K562 (cell line): ENCODE measurements around the gene ADAM15. TPM values are rescaled to one million over a fixed set of nuclear protein-coding genes. Genes with fewer than 3 reads are reported as not detected.

Source experiments
- ATAC-seq: fragments of 200-7000 bp; cut with Tn5 transposase; 3 replicates; pipeline ENCODE4 v1.9.1; 2020; ENCODE audit warnings: moderate library complexity
- BruUV-seq: library from RNA; stranded (reverse); fragments of 400-500 nt; replicated peaks from 2 replicates; lab custom pipeline; 2021; lab: Mats Ljungman, UMichigan
- CTCF ChIA-PET: fragments of 300-600 bp; formaldehyde crosslinking; extraction: SDS; loops from one replicate; lab custom pipeline; 2021; ENCODE audit warnings: low intra/inter-chr PET ratio; lab: Yijun Ruan, JAX
- POLR2A ChIA-PET: fragments of 300-600, 350-650 bp; sonication (Branson Sonifier 250); formaldehyde crosslinking; extraction: SDS; loops from one replicate; lab custom pipeline; 2021; ENCODE audit warnings: antibody characterized with exemption, inconsistent platforms; lab: Yijun Ruan, JAX
- DNase-seq, 4 experiments: peaks; one replicate each; pipeline versions ENCODE4 v3.0.0 to v3.0.0-alpha.2; 2011 to 2018; ENCODE audit warnings: low spot score in 3 of 4, mixed read lengths in 3 of 4; ENCODE audit errors: extremely low read depth in 1 of 4
- FAIRE-seq: peaks from 2 replicates; lab custom pipeline; 2011; peaks lifted over from hg19 to GRCh38; lab: Jason Lieb, UNC
- H2AFZ ChIP-seq: 2 replicates; pipeline ENCODE4 v1.6.0; 2011; ENCODE audit warnings: low read depth, low read length, control low read depth, inconsistent platforms
- H3K27ac ChIP-seq: fragments of 200-600 bp; 3 replicates; pipeline ENCODE4 v1.8.0; 2011; ENCODE audit warnings: low read depth, mild to moderate bottlenecking, control low read depth, inconsistent platforms, low read length, moderate library complexity, mixed read lengths; ENCODE audit errors: extremely low read depth
- H3K27me3 ChIP-seq, 2 experiments: fragments of 300-600 bp in 1 of 2; 2 replicates in 1 of 2; 3 replicates in 1 of 2; pipeline versions ENCODE4 v1.6.0 to v1.8.0; 2011; ENCODE audit warnings: inconsistent platforms in 2 of 2, low read length in 2 of 2, mild to moderate bottlenecking in 1 of 2, mixed read lengths in 1 of 2, moderate library complexity in 1 of 2; ENCODE audit not compliant: control insufficient read depth in 2 of 2, insufficient read depth in 2 of 2
- H3K36me3 ChIP-seq: fragments of 300-600 bp; 3 replicates; pipeline ENCODE4 v1.8.0; 2011; ENCODE audit warnings: mild to moderate bottlenecking, low read length, inconsistent platforms; ENCODE audit not compliant: control insufficient read depth, insufficient read depth
- H3K4me1 ChIP-seq, 2 experiments: fragments of 200-600 bp in 1 of 2; replicated peaks in 1 of 2; 2 replicates in 1 of 2; 3 replicates in 1 of 2; pipeline versions ENCODE4 v1.5.1 to v1.8.0; 2011; ENCODE audit warnings: inconsistent platforms in 2 of 2, low read length in 2 of 2, mild to moderate bottlenecking in 1 of 2, mixed read lengths in 1 of 2, moderate library complexity in 1 of 2; ENCODE audit not compliant: control insufficient read depth in 2 of 2, insufficient read depth in 2 of 2
- H3K4me2 ChIP-seq: 2 replicates; pipeline ENCODE4 v1.6.1; 2011; ENCODE audit warnings: low read length, control low read depth, inconsistent platforms, mixed read lengths; ENCODE audit not compliant: insufficient read depth
- H3K4me3 ChIP-seq: fragments of 200-600 bp; sonication (generic), shearing (Covaris generic); 2 replicates; pipeline ENCODE4 v1.5.1; 2016; ENCODE audit warnings: control low read depth, inconsistent platforms
- H3K79me2 ChIP-seq: fragments of 200-600 bp; 3 replicates; pipeline ENCODE4 v1.8.0; 2011; ENCODE audit warnings: low read length, inconsistent platforms; ENCODE audit not compliant: control insufficient read depth, insufficient read depth
- H3K9ac ChIP-seq, 2 experiments: 2 replicates each; pipeline versions ENCODE4 v1.6.0 to v1.6.1; 2011; ENCODE audit warnings: low read depth in 2 of 2, low read length in 2 of 2, control low read depth in 1 of 2, inconsistent platforms in 1 of 2, mild to moderate bottlenecking in 1 of 2, mixed read lengths in 1 of 2; ENCODE audit not compliant: insufficient read depth in 1 of 2
- H3K9me1 ChIP-seq: one replicate; pipeline ENCODE4 v1.6.0; 2011; ENCODE audit warnings: inconsistent platforms, mild to moderate bottlenecking, low read length, moderate library complexity; ENCODE audit not compliant: control insufficient read depth, insufficient read depth
- H3K9me3 ChIP-seq: replicated peaks from 2 replicates; pipeline ENCODE4 v1.5.1; 2011; ENCODE audit warnings: low read depth, low read length, inconsistent platforms; ENCODE audit not compliant: control insufficient read depth, insufficient read depth
- H4K20me1 ChIP-seq: replicated peaks from 2 replicates; pipeline ENCODE4 v1.6.1; 2011; ENCODE audit warnings: low read length, inconsistent platforms, mixed read lengths; ENCODE audit not compliant: control insufficient read depth, insufficient read depth
- FOXK2 ChIP-seq, 2 experiments: fragments of 450-650 bp; IDR thresholded peaks in 1 of 2; conservative IDR thresholded peaks in 1 of 2; 2 replicates each; pipeline ENCODE4 v1.6.1; 2016; ENCODE audit warnings: low read depth in 2 of 2, mild to moderate bottlenecking in 1 of 2
- HNRNPK ChIP-seq: fragments of 200-400 bp; formaldehyde crosslinking; IDR thresholded peaks from one replicate; pipeline ENCODE4 v1.6.1; 2018; ENCODE audit warnings: mild to moderate bottlenecking, low read depth, low read length; ENCODE audit not compliant: poor library complexity, severe bottlenecking
- PCBP2 ChIP-seq: fragments of 200-400 bp; formaldehyde crosslinking; IDR thresholded peaks from 2 replicates; pipeline ENCODE4 v1.6.1; 2018; ENCODE audit warnings: low read length, low read depth, mild to moderate bottlenecking, moderate library complexity; ENCODE audit not compliant: poor library complexity, severe bottlenecking
- PHTF2 ChIP-seq: fragments of 250-450 bp; sonication (Bioruptor Pico); IDR thresholded peaks from 2 replicates; pipeline ENCODE4 v1.5.0; 2021; ENCODE audit warnings: mild to moderate bottlenecking
- SMAD4 ChIP-seq: fragments of 250-450 bp; sonication (Bioruptor Pico); conservative IDR thresholded peaks from 2 replicates; pipeline ENCODE4 v1.8.0; 2021; ENCODE audit warnings: inconsistent platforms, mild to moderate bottlenecking, moderate library complexity
- SMARCC2 ChIP-seq: fragments of 450-650 bp; IDR thresholded peaks from 2 replicates; pipeline ENCODE4 v1.6.1; 2017; ENCODE audit warnings: antibody characterized with exemption, moderate library complexity, mild to moderate bottlenecking, low read depth
- SRF ChIP-seq, 2 experiments: fragments of 250-450, 450-650 bp in 1 of 2; sonication (Bioruptor Pico) in 1 of 2; sonication (generic) in 1 of 2; formaldehyde crosslinking; IDR thresholded peaks; 2 replicates each; pipeline versions ENCODE4 v1.5.0 to v1.5.1; 2020 to 2022; ENCODE audit warnings: mild to moderate bottlenecking in 1 of 2, missing genetic modification reagents in 1 of 2
- ZKSCAN8 ChIP-seq: fragments of 200-800 bp; sonication (Bioruptor generic); IDR thresholded peaks from 2 replicates; pipeline ENCODE4 v1.6.1; 2016; ENCODE audit warnings: missing genetic modification characterization, missing compliant biosample characterization
- ZNF224 ChIP-seq: sonication (generic); formaldehyde crosslinking; IDR thresholded peaks from 2 replicates; pipeline ENCODE4 v1.8.0; 2022; ENCODE audit warnings: mild to moderate bottlenecking, missing genetic modification reagents
- ZSCAN29 ChIP-seq: fragments of 450-650 bp; IDR thresholded peaks from 2 replicates; pipeline ENCODE4 v1.6.1; 2017
- WGBS: fragments of 100-300 bp; shearing (Covaris generic); methylation state at CpG from one replicate; pipeline ENCODE4 v1.1.6; 2016; ENCODE audit warnings: low coverage, mixed read lengths; ENCODE audit not compliant: insufficient coverage; ENCODE audit errors: missing lambda C conversion rate; 5-methylcytosine and 5-hydroxymethylcytosine counted together
- in situ Hi-C: fragments of 300-500 bp; cut with MboI; formaldehyde crosslinking; loops from 4 replicates; pipeline ENCODE4 v1.15.0; 2018; ENCODE audit warnings: inconsistent platforms, mixed read lengths
- intact Hi-C: fragments of 100-400 bp; cut with micrococcal nuclease; formaldehyde crosslinking; loops from 2 replicates; pipeline ENCODE4 v1.14.2; 2022
- polyA plus RNA-seq, 8 experiments: library from polyadenylated mRNA; depleted of rRNA in 4 of 8; stranded (reverse) in 5 of 8; unstranded in 3 of 8; fragments of >200 nt; fragmentation: Nextera tagmentation in 2 of 8; fragmentation: Illumina TruSeq in 1 of 8; extraction: Ambion mirVana in 2 of 8; extraction: Trizol in 1 of 8; gene quantifications; 2 replicates each; pipeline versions ENCODE4 v1.2.1 to v1.2.3, GENCODE V29; 2011 to 2014; ENCODE audit warnings: inconsistent platforms in 1 of 8, missing spikeins in 1 of 8
- total RNA-seq, 7 experiments: library from RNA; depleted of rRNA in 6 of 7; stranded (reverse); fragments of >200 nt in 6 of 7; fragmentation: Illumina TruSeq in 2 of 7; extraction: Trizol in 2 of 7; gene quantifications; 2 replicates each; pipeline versions ENCODE4 v1.2.1 to v1.2.3, GENCODE V29; 2011 to 2021; ENCODE audit warnings: low replicate concordance in 1 of 7
- TF ChIP-seq, protein P1 (sequence below), 2 experiments: IDR thresholded peaks; 2 replicates each; pipeline ENCODE4 v1.6.1; 2012; ENCODE audit warnings: improper control_type of control experiment in 2 of 2, low read depth in 2 of 2, low read length in 2 of 2, borderline replicate concordance in 1 of 2

Gene ADAM15
- total and polyA plus RNA-seq, 9 of the 15 experiments (the other 6 are each of a cell fraction or from before 2014, with no cell fraction given): 0.69 to 72.3 (median 32.8) TPM

DNA sequence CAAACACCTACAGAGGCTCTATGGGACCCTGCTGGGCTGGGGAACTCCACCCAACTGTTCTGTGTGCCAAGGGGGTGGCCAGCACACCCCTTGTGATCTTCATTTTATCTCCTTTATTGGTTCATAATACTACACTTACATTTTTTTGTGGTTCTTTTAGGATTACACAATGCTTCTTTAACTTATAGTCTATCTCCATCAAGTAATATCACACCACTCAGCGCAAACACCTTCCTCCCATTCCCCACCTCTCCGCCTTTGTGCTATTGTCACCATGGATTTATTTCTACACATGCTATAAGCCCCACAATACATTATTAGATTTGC is 43.5 kb downstream of the ADAM15 start (continued):
- TF ChIP-seq, protein P1, sequence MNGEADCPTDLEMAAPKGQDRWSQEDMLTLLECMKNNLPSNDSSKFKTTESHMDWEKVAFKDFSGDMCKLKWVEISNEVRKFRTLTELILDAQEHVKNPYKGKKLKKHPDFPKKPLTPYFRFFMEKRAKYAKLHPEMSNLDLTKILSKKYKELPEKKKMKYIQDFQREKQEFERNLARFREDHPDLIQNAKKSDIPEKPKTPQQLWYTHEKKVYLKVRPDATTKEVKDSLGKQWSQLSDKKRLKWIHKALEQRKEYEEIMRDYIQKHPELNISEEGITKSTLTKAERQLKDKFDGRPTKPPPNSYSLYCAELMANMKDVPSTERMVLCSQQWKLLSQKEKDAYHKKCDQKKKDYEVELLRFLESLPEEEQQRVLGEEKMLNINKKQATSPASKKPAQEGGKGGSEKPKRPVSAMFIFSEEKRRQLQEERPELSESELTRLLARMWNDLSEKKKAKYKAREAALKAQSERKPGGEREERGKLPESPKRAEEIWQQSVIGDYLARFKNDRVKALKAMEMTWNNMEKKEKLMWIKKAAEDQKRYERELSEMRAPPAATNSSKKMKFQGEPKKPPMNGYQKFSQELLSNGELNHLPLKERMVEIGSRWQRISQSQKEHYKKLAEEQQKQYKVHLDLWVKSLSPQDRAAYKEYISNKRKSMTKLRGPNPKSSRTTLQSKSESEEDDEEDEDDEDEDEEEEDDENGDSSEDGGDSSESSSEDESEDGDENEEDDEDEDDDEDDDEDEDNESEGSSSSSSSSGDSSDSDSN (IDR thresholded peaks at IDR 0.05; ENCODE audit: borderline replicate concordance in 1 of 2, low read depth in 2 of 2, low read length in 2 of 2): no peak
- no peak for TF ChIP-seq FOXK2 (conservative IDR thresholded peaks at IDR 0.05 in 1 of 2, IDR thresholded peaks at IDR 0.05 in 1 of 2; ENCODE audit: low read depth in 2 of 2)
- TF ChIP-seq, all 486 proteins: peak for 2

DNA sequence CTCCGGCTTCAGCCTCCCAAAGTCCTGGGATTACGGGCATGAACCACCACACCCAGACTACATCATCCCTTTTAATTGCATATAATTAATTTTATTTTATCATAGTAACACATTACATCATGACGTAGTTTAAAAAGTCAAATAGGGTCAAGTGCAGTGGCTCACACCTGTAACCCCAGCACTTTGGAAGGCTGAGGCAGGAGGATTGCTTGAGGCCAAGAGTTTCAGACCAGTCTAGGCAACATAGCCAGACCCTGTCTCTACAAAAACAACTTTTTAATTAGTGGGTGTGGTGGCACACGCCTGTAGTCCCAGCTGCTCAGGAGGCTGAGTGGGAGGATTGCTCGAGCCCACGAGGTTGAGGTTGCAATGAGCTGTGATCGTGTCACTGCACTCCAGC is 48.2 kb downstream of the ADAM15 start:
- Histone ChIP-seq H3K27me3 (peaks cover 0 to 3% of the 10 kb centered on the region in 2 experiments; a peak in 1 of 5 replicates), H3K4me1 (no peaks in the 10 kb centered on the region; a peak in 2 of 5 replicates), H3K27ac (no peak overlapping the region), H3K4me3 (no peak overlapping the region), H3K9me3 (no peaks in the 10 kb centered on the region), H3K4me2 (no peak overlapping the region), H3K79me2 (no peaks in the 10 kb centered on the region), H4K20me1 (no peaks in the 10 kb centered on the region), H3K36me3 (no peaks in the 10 kb centered on the region), H3K9me1 (no peaks in the 10 kb centered on the region), H2AFZ (no peak overlapping the region), H3K9ac (no peak overlapping the region)
- in situ Hi-C loops: loop anchor here (10.0 kb wide), 1 partner anchor 495 kb away; no protein-coding TSS in a partner anchor
- ChIA-PET POLR2A (no interaction called here), CTCF (no interaction called here)
- no peak for ATAC-seq
- FAIRE-seq: no peak
- DNase-seq: no peak
- TF ChIP-seq SRF (CRISPR knock-in tag; IDR thresholded peaks at IDR 0.05) (no peak), SMAD4 (CRISPR knock-in tag) (no peak), HNRNPK (no peak), ZNF224 (CRISPR knock-in tag) (no peak), SMARCC2 (no peak), PHTF2 (CRISPR knock-in tag) (no peak), PCBP2 (no peak), ZSCAN29 (no peak), ZKSCAN8 (CRISPR knock-in tag) (no peak)
- no TSS peak for BruUV-seq
- WGBS: 30% methylated on average over 7 of the region's 7 CpGs
- intact Hi-C loops: loop anchor here (10.0 kb wide), 1 partner anchor 495 kb away; no protein-coding TSS in a partner anchor
